ENCODE data around the gene CD27. TPM values are rescaled to one million over a fixed set of nuclear protein-coding genes. Genes with fewer than 3 reads are reported as not detected.

Gene CD27
- total RNA-seq, 1 donor, result not detected

GRCh38 chr12:6428326-6428725 lies 16.4 kb upstream of the CD27 start:
- no peak for TF ChIP-seq CTCF (IDR thresholded peaks at IDR 0.05; ENCODE audit: extremely low read depth, low read depth, low read length)
- Histone ChIP-seq H3K9me3 (ENCODE audit: low read depth, low read length) (no peaks in the 10 kb centered on the region), H3K4me3 (ENCODE audit: insufficient read depth, low read length) (no peak overlapping the region)

GRCh38 chr12:6430124-6430989 lies 14.4 kb upstream of the CD27 start:
- Histone ChIP-seq H3K9me3 (ENCODE audit: low read depth, low read length) (no peaks in the 10 kb centered on the region), H3K27me3 (ENCODE audit: insufficient read depth, low read length) (no peaks in the 10 kb centered on the region), H4K20me1 (ENCODE audit: insufficient read depth, low read length) (no peaks in the 10 kb centered on the region), H3K4me1 (ENCODE audit: insufficient read depth, low read length) (peaks cover 19% of the 10 kb centered on the region), H2AFZ (ENCODE audit: low read length) (peak overlapping the region; percentile 88), H3K79me2 (ENCODE audit: insufficient read depth, low read length) (no peaks in the 10 kb centered on the region), H3K4me3 (ENCODE audit: insufficient read depth, low read length) (peak overlapping the region; percentile 55), H3K36me3 (ENCODE audit: insufficient read depth, low read length) (no peaks in the 10 kb centered on the region), H3K4me2 (ENCODE audit: insufficient read depth, low read length) (peak overlapping the region; percentile 82), H3K27ac (ENCODE audit: low read depth, low read length) (peak overlapping the region; percentile 91)
- peak; percentile 90 for DNase-seq (ENCODE audit: insufficient read length, low spot score, missing footprints)
- no peak for TF ChIP-seq CTCF (IDR thresholded peaks at IDR 0.05; ENCODE audit: extremely low read depth, low read depth, low read length)

More at GRCh38 chr12:6428326-6428725, 16.4 kb upstream of the CD27 start:
- no peaks in the 10 kb centered on the region for H3K79me2 ChIP-seq (ENCODE audit: insufficient read depth, low read length)
- H3K36me3 ChIP-seq (ENCODE audit: insufficient read depth, low read length), result no peaks in the 10 kb centered on the region
- no peaks in the 10 kb centered on the region for H4K20me1 ChIP-seq (ENCODE audit: insufficient read depth, low read length)
- H2AFZ ChIP-seq (ENCODE audit: low read length), result no peak overlapping the region
- H3K27me3 ChIP-seq (ENCODE audit: insufficient read depth, low read length), result no peaks in the 10 kb centered on the region
- no peak overlapping the region for H3K4me2 ChIP-seq (ENCODE audit: insufficient read depth, low read length)
- H3K27ac ChIP-seq (ENCODE audit: low read depth, low read length), result no peak overlapping the region
- DNase-seq (ENCODE audit: insufficient read length, low spot score, missing footprints), result no peak
- peaks cover 21% of the 10 kb centered on the region for H3K4me1 ChIP-seq (ENCODE audit: insufficient read depth, low read length)

DNA sequence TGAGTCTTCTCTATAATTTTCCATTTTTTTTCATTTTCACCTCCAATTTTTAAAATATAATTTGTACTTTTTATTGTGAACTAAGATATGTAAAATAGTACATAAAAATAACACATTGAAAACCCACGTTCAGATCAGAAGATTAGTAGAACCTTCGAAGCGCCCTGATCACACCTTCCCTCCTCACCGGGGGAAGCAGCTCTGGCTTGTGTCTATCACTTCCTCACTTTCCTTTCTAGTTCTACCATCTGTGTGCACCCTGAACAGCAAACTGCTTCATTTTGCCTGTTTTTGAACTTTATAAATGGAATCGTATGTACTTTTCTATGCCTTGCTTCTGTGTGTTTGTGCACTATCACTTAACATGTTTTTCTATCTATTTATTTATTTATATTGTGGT lies 11.8 kb upstream of the CD27 start:
- no peak for TF ChIP-seq CTCF (IDR thresholded peaks at IDR 0.05; ENCODE audit: extremely low read depth, low read depth, low read length)
- H3K4me2 ChIP-seq (ENCODE audit: insufficient read depth, low read length), result no peak overlapping the region
- H2AFZ ChIP-seq (ENCODE audit: low read length), result no peak overlapping the region
- no peaks in the 10 kb centered on the region for H4K20me1 ChIP-seq (ENCODE audit: insufficient read depth, low read length)
- H3K27me3 ChIP-seq (ENCODE audit: insufficient read depth, low read length), result no peaks in the 10 kb centered on the region
- H3K79me2 ChIP-seq (ENCODE audit: insufficient read depth, low read length), result no peaks in the 10 kb centered on the region
- no peak for DNase-seq (ENCODE audit: insufficient read length, low spot score, missing footprints)
- H3K27ac ChIP-seq (ENCODE audit: low read depth, low read length), result no peak overlapping the region
- H3K4me3 ChIP-seq (ENCODE audit: insufficient read depth, low read length), result no peak overlapping the region
- H3K4me1 ChIP-seq (ENCODE audit: insufficient read depth, low read length), result peaks cover 19% of the 10 kb centered on the region
- no peaks in the 10 kb centered on the region for H3K36me3 ChIP-seq (ENCODE audit: insufficient read depth, low read length)
- no peaks in the 10 kb centered on the region for H3K9me3 ChIP-seq (ENCODE audit: low read depth, low read length)

Measured in osteoblast (primary cell).